ENCODE measurements around the gene BUD23.

- TF ChIP-seq POLR2A (IDR thresholded peaks at IDR 0.05) (no peak), CTCF (IDR thresholded peaks at IDR 0.05) (peak in 1 of 7 experiments; percentile 0)
Observed at GRCh38 chr7:73742338-73742752, 58.9 kb downstream of the BUD23 start.
